Left hindlimb (tissue), 1 donor: Measurements from ENCODE around the gene ACSF3.

Source experiments
- DNase-seq: peaks from one replicate; pipeline ENCODE4 v3.0.0-alpha.2; 2018

Gene ACSF3

DNA sequence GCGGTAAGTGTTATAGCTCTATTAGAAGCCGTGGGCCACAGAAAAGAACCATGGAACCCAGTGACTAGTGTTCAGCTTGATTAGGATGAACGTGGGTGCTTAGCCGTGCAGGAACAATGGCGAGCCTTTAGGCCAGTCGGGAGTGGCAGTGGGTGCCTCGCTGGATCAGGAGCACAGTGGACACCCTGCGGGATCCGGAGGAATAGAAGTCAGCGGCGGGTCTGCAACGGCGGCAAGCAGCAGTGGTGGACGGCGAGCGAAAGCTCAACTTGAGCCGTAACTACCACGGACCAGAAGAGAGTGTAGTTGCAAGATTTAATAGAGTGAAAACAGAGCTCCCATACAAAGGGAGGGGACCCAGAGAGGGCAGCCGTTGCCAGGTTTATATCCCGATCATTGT is 40.6 kb downstream of the ACSF3 start:
- DNase-seq = no peak

- no peak for DNase-seq
These were observed 41.5 kb downstream of the ACSF3 start for GRCh38 chr16:89135166-89135565.

DNA sequence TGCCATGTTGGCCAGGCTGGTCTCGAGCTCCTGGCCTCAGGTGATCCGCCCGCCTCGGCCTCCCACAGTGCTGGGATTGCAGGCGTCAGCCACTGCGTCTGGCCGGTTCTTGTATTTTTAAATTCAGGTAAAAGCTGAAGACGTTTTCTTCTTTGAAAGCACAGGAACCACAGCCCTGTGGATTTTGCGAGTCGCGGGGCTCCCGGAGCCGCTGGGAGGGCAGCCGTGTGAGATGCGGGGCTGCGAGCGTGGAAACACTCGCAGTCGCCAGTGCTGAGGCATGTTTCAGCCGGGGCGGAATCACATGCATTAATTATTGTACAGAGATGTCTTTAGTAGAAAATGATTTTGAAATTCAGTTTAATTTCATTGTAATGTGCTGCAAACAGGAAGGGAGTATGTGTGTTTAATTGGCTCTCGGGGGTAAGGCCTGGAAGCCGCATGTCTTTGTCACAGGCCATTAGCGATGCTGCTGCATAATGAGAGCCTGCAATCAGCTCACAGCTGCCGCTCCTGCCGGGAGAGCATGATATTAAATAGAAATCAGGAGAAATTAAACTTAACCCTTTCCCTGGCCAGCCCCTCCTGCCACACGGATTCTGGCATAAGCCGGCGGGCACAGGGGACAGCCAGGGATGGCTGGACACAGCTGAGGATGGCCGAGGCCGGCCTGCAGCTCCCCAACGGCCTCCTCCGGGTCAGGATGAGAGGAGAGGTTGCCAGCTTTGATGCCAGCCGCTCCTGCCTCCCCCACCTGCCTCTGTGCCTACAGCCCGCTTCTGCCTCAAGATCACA is 42.5 kb downstream of the ACSF3 start:
- DNase-seq = no peak

GRCh38 chr16:89136931-89137330 is 43.3 kb downstream of the ACSF3 start:
- DNase-seq = peak; percentile 24

GRCh38 chr16:89137666-89138512 is 44.2 kb downstream of the ACSF3 start:
- DNase-seq = peak; percentile 27

GRCh38 chr16:89138513-89138795 is 44.8 kb downstream of the ACSF3 start:
- no peak for DNase-seq

- peak; percentile 19 for DNase-seq
These were observed 45.3 kb downstream of the ACSF3 start for GRCh38 chr16:89138843-89139520.

- DNase-seq = peak; percentile 21
These were observed 46.3 kb downstream of the ACSF3 start for GRCh38 chr16:89139907-89140361.

GRCh38 chr16:89140401-89140800 is 46.7 kb downstream of the ACSF3 start:
- no peak for DNase-seq

- DNase-seq = peak; percentile 15
These were observed 47.6 kb downstream of the ACSF3 start for GRCh38 chr16:89140981-89141883.

DNA sequence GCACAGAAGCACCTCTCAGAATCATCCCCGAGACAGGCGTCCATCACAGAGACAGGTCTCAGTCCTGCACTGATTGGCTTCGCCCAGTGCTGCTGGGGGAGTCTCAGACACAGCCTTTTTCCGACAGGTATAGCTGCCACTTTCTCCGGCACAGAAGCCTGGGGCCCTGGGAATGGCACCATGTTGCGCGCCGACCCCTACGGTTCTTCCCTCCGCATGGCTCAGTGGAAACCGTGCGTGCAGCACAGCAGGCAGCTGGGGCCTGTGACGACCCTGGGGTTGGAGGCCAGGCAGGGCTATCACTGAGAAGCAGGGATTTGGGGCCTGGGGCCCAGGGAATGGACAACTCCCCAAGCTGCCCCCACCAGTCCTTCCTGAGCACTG is 48.2 kb downstream of the ACSF3 start:
- DNase-seq = peak; percentile 17

- DNase-seq = no peak
These were observed 49.0 kb downstream of the ACSF3 start for GRCh38 chr16:89142474-89143195.

- no peak for DNase-seq
These were observed 49.6 kb downstream of the ACSF3 start for GRCh38 chr16:89143201-89143741.

- no peak for DNase-seq
These were observed 50.4 kb downstream of the ACSF3 start for GRCh38 chr16:89143911-89144675.

DNA sequence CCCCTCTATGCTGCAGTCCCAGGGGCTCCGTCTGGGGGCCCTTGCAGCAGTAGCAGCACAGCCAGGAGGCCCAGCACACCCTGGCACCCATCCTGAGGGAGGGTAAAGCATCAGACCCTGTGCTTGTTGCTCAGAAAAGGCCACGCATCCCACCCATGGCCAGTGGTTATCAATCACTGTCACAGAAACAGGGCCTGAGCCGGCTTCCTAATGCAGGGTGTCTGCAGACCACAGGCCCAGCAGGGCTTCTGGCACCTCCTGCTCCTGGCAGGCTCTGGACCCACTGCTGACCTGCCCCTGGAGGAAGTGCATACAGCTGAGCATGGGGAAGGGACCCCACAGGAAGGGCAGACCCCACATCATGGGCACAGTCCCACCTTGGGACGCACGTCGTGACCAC is 51.0 kb downstream of the ACSF3 start:
- no peak for DNase-seq

- peak; percentile 32 for DNase-seq
These were observed 51.9 kb downstream of the ACSF3 start for GRCh38 chr16:89145406-89146161.

GRCh38 chr16:89146211-89147005 is 52.8 kb downstream of the ACSF3 start:
- DNase-seq = peak; percentile 27

GRCh38 chr16:89147085-89147817 is 53.6 kb downstream of the ACSF3 start:
- DNase-seq = peak; percentile 19
